ENCODE data around the gene KCNQ5.

KCNQ5 gene

DNA sequence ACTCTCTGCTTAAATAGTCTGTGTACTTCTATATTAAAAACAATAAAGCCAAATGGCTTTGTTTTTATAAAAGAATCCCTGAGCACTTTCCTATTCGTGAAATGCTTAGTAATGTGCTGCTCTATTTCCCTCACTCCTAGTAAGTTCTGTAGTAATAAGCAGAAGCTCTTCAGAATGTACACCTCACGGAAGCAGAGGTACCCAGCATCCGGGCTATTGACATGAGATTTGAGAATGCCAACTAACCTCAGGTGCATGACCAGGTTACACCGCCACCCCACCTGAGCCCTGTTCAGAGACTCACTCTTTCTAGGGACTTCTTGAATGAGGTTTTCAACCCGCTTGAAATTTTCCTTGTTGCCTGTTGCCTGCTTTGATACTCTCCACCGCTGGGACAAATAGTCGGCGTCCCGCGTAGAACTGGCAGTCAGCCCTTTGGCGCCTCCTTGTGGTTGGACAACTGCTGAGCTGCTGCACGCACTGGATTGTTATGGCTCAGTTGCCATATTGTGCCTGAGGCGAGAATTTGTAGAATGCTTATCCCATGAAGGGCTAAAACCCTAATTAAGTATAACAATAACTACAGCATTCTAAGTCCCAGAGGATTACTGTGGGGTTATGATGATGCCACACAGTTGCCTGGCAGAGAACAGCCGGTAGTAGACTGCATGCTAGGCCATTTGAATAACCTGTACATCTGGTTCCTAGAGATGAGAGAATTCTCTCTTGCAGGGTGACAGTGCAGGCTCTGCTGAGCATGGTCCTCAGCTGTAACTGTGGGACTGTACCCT lies 508.0 kb downstream of the KCNQ5 start:
- no peak overlapping the region for H3K4me3 ChIP-seq (ENCODE audit: low read length)
- no peak for TF ChIP-seq ZNF274 (IDR thresholded peaks at IDR 0.05; ENCODE audit: low read depth, low read length)

DNA sequence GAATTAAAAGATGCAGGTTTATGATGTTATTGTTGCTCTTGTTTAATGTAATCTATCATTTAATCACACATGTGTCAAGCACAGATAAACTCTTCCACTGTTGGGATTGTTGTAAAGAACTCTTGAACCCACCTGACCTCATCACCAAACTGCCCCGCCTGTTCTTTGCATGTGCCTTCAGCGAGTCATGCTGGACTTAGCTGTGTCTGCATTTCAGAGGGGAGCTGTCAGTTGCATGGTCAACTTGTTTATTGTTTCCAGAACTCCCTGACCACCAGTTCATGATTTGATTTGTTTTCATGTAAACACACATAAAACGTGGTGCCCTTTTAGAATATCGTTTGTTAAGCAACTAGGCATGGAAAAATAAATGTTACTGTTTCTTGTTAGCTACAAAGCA lies 509.8 kb downstream of the KCNQ5 start:
- H3K4me3 ChIP-seq (ENCODE audit: low read length): no peak overlapping the region
- no peak for TF ChIP-seq ZNF274 (IDR thresholded peaks at IDR 0.05; ENCODE audit: low read depth, low read length)

DNA sequence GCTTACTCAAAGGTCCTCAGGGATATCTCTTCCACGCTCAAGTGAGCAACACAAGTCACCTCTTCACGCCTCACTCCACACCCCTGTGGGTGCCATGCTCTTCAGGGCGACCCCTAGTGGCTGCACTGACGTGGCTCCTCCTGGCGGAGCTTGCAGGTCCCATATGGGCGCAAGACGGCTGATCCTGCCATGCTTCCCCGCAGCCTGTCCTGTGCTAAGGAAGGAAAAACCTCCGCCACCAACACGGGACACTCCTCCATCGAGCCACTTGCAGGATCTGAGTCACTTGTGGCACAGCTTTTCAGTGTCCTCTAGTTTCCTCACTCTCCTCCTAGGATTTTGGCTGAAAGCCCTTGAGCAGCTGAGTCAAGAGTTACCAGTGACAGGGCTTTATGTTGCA lies 512.7 kb downstream of the KCNQ5 start:
- TF ChIP-seq ZNF274 (IDR thresholded peaks at IDR 0.05; ENCODE audit: low read depth, low read length): no peak
- H3K4me3 ChIP-seq (ENCODE audit: low read length): no peak overlapping the region

DNA sequence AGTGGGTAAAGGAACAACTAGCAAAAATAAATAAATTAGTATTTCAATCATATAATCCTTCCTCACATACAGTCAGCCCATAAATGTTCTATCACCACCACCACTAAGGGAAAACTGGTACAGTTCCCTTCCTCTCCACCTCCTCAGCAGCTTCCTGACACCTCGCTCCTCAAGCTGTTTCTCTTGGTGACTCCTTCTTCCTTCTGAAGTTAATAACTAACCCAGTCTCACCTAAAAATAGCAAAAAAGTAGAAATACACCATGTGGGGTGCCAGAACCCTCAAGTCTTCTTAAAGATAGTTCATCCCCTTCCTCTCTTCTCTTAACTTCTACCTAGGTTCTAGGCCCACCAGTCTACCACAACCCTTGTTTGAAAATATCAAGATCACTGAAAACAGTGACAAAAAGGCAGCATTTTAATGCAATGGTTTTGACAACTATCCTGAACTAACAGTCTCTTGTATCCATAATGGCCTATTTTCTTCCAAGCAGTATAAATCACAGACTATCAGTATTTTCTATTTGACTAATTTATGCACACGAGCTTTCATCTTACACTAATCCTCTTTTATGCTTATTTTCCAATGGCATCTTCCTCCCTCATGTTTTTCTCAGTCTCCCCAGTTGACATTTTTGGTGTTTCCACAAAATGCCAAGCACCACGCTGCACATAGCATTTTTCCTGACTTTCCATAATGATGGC lies 518.0 kb downstream of the KCNQ5 start:
- no peak for TF ChIP-seq ZNF274 (IDR thresholded peaks at IDR 0.05; ENCODE audit: low read depth, low read length)
- no peak overlapping the region for H3K4me3 ChIP-seq (ENCODE audit: low read length)

DNA sequence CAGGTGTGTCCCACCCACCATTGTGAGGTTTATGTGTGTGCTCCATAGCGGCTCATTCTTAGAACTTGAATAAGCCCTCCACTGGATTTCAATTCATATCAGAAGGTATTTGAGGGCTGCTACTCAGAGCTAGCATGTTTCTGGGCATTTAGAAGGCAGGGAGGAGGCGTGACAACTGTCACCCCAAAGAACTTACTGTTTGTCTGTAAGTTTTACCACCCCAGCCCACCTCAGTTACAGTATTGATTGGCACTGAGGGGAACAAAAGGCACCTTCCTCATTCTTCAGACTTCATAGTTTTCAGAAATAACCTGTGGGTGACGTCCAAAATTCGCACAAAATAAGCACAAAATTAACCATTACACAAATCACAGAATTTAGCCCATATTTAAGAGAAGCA lies 521.7 kb downstream of the KCNQ5 start:
- no peak overlapping the region for H3K4me3 ChIP-seq (ENCODE audit: low read length)
- TF ChIP-seq ZNF274 (IDR thresholded peaks at IDR 0.05; ENCODE audit: low read depth, low read length): no peak

DNA sequence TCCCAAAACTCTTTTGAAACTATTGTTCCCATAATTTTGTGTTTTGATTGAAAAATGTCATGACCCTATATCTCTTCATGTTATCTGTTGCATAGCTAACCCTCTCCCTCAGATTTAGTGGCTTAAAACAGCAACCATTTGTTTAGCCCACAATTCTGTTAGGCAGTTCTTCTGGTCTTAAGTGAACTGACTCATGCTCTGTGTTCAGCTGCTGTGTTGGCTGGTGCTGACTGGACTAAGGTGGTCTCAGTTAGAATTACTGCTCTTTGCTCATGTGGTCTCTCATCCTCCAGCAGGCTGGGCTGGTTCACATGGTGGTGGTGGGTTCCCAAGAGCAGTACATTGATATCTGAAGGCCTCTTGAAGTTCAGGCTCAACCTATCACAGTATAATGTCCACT lies 522.7 kb downstream of the KCNQ5 start:
- H3K4me3 ChIP-seq (ENCODE audit: low read length): no peak overlapping the region
- TF ChIP-seq ZNF274 (IDR thresholded peaks at IDR 0.05; ENCODE audit: low read depth, low read length): no peak

DNA sequence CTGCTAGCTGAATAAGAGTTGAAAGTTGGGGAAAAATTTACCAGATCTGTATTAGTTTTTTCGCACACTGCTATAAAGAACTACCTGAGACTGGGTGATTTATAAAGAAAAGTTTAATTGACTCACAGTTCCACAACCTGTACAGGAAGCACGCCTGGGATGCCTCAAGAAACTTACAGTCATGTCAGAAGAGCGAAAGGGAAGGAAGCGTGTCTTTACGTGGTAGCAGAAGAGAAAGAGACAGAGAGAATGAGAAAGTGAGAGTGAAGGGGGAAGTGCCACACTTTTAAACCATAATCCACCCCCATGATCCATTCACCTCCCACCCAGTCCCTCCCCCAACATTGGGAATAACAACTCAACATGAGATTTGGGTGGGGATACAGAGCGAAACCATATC lies 523.8 kb downstream of the KCNQ5 start:
- no peak overlapping the region for H3K4me3 ChIP-seq (ENCODE audit: low read length)
- TF ChIP-seq ZNF274 (IDR thresholded peaks at IDR 0.05; ENCODE audit: low read depth, low read length): no peak

DNA sequence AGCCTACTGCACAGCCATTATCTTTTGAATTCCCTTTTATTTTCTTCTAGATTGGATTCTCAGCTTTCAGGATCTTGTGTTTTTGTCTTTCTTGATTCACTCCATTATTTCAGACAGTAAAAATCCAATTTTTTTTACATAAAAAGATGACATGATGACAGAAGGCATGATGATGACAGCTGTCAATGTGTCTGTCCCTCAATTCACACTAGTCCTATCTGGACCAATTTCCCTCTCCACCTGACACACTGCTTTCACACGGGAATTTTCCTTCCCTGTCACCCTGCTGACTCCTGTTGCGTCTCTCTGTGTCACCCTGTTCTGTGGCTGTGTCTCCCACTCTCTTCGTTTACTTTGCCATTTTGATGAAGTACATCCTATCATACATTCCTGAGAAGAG lies 529.9 kb downstream of the KCNQ5 start:
- H3K4me3 ChIP-seq (ENCODE audit: low read length): no peak overlapping the region
- TF ChIP-seq ZNF274 (IDR thresholded peaks at IDR 0.05; ENCODE audit: low read depth, low read length): no peak

DNA sequence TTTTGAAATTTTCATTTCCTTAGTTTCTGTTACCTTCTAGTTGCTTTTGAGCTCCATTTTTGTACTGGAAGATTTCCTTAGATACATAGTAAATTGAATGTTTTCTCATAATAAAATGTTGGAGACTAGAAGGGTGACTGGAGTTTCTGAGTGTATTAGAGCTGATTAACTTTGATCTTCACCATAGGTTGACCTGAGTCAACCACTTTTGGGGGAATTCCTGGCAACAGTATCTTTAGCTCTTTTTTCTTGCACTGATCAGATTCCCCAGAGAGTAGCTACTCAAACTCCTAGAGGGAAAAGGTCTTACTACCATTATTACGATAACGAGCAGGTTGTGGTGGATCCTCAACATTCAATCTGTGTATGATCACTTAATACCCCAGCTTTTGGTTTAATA lies 530.7 kb downstream of the KCNQ5 start:
- no peak overlapping the region for H3K4me3 ChIP-seq (ENCODE audit: low read length)

DNA sequence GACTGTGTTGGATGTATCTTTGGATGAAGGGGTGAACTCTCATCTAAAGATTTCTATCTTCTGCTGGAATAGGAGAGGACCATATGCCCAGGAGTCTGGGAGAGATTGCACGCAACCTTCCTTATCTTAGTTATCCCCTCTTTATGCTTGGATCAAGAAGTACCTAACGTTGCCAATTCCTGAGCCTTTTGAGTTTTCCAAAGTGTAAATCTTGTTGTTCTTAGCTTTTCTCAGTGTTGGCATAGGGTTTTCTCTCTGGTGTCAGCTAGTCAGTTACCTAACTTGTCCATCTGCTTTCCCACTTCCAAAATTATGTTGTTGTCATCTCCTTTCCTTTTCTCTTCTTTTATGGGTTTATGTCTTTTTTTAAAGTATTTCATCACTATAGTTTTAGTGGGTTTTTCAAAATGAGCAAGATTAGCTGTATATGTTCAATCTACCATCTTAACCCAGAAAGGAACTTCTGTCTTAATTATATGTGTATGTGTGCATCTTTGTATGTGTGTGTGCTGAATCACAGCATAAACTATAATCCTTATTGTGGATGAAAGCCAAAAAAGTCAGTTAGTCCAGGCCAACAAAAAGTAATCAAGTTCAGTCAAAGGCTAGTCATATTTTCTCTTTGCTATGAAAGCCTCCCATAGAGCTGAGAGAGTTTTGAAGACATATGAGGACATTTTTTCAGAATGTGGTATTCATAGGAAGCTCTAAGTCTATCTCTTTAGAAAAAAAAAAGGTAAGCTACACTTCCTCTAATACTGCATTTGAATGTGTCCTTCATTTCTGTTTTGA lies 531.3 kb downstream of the KCNQ5 start:
- H3K4me3 ChIP-seq (ENCODE audit: low read length): no peak overlapping the region
- TF ChIP-seq ZNF274 (IDR thresholded peaks at IDR 0.05; ENCODE audit: low read depth, low read length): no peak

More for the DNA sequence above, 530.7 kb downstream of the KCNQ5 start:
- no peak for TF ChIP-seq ZNF274 (IDR thresholded peaks at IDR 0.05; ENCODE audit: low read depth, low read length)

DNA sequence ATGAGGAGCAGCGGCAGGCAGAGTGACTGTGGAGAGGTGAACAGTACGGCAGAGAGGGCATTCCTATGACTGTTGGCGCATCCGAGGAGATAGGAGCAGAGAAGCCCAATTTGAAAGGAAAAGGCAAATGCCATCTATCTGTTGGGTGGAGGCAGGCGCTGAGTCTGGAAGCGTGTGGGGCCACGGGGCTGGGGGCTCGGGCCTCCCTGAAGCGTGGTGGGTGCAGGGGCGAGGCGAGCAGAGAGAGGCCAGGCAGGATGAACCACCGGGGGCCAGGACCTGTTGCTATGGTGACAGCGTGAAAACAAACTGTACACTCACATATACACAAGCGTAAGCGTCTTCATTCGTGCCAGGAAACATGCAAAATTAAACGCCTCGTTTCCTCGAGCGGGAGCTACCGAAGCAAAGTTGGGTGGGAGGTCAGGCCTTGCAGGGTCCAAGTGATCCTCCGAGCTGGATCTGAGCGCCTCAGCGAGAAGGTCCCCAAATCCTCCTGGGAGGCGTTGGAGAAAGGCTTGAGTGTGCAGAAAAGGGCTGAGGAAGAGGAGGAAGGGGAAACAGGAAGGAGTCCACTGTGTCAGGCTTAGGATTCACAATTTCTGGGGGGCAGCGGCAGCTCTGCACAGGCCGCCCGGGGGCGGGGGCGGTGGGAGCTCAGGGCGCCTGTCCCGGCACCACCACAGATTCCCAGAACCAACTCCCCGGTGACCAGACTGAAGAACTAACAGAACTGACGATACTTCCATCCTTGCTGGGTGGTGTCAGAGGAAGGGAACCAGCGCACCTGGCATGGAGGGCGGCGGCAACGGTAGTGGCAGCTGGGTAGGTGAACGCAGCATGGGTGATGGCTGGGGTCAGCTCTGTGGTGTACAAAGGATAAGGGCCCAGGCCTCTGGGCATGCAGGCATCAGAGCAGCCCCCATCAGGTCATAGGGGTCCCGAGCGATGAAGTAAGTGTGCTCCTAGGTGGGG lies 535.2 kb downstream of the KCNQ5 start:
- no peak overlapping the region for H3K4me3 ChIP-seq (ENCODE audit: low read length)
- no peak for TF ChIP-seq ZNF274 (IDR thresholded peaks at IDR 0.05; ENCODE audit: low read depth, low read length)

DNA sequence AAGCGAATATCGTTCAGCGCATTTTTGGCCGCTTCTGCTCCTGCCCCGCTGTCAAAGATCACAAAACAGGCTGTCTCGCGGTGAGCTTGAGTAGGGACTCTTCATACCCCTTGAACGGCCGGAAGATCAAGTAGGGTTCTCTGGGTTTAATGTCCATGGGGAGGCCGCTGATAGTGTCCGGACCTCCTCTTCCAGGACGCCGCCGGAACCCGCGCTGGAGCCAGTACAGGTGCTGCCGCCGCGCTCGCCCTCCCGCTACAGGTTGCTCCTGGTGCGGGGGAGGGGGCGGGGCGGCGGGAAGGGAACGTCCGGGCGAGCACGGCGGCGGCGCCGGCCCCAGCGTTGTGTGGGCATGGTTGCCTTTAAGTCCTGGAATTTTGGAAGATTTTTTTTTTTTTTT lies 536.0 kb downstream of the KCNQ5 start:
- no peak for TF ChIP-seq ZNF274 (IDR thresholded peaks at IDR 0.05; ENCODE audit: low read depth, low read length)
- H3K4me3 ChIP-seq (ENCODE audit: low read length): no peak overlapping the region

DNA sequence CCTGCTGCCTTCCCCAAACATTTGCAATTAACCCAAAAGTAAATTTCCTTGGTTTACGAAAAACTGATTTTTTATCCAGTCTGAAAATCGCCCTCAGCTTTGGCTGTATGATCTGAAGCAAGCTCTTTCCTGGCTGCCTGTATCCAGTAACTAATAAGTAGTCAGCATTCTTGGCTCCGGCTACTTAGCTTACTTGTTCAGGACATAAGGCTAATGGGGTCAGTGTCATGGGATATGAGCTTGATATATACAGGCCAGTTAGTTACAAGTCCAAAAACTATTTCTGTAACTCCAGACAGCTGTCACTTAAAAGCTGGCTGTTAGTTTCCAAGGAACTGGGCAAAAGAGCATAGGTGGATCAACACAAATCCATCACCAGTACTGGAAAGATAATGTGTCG lies 547.2 kb downstream of the KCNQ5 start:
- no peak overlapping the region for H3K4me3 ChIP-seq (ENCODE audit: low read length)
- no peak for TF ChIP-seq ZNF274 (IDR thresholded peaks at IDR 0.05; ENCODE audit: low read depth, low read length)

DNA sequence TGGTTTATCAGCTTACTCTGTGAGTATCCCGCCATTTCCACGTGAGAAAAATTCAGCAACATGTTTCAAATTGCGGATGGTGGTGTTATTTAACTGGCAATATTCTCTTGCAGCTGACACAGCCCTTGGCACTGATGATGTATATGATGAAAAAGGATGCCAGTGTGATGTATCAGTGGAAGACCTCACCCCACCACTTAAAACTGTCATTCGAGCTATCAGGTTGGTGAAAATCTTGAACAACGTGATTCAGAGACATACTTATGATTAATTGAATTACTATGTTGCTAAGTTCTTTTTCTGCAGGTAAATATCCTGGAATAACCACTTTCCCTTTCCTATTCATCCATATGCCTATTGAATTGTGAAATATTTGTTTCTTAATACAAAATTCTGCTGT lies 547.8 kb downstream of the KCNQ5 start:
- TF ChIP-seq ZNF274 (IDR thresholded peaks at IDR 0.05; ENCODE audit: low read depth, low read length): no peak
- H3K4me3 ChIP-seq (ENCODE audit: low read length): no peak overlapping the region
